Peyer's patch (tissue), 4 donors: ENCODE measurements around the gene PEG3. TPM values are rescaled to one million over a fixed set of nuclear protein-coding genes. Genes with fewer than 3 reads are reported as not detected.
A peak's percentile ranks its signal among the peaks of the same experiment; 100 is the strongest.

ENCODE experiments used
- DNase-seq, 3 donors: peaks; one replicate each; pipeline ENCODE4 v3.0.0-alpha.2; 2017 to 2019
- H3K27ac ChIP-seq, 4 donors: fragments of 200-600 bp; sonication (generic); one replicate each; pipeline ENCODE4 v1.5.1; 2016 to 2019
- H3K27me3 ChIP-seq, 2 donors: fragments of 200-600 bp; sonication (generic); one replicate each; pipeline ENCODE4 v1.5.1; 2019
- H3K36me3 ChIP-seq, 3 donors: fragments of 200-600 bp; sonication (generic); one replicate each; pipeline ENCODE4 v1.5.1; 2016 to 2019
- H3K4me1 ChIP-seq, 4 donors: fragments of 200-600 bp; sonication (generic); one replicate each; pipeline ENCODE4 v1.5.1; 2016 to 2019
- H3K4me3 ChIP-seq, 4 donors: fragments of 200-600 bp; sonication (generic); 1 replicate in 3 of 4; 2 replicates in 1 of 4; pipeline ENCODE4 v1.5.1; 2016 to 2019; ENCODE audit warnings: mild to moderate bottlenecking in 1 of 4
- H3K9me3 ChIP-seq, 4 donors: fragments of 200-600 bp; sonication (generic); one replicate each; pipeline ENCODE4 v1.5.1; 2016 to 2019; ENCODE audit warnings: mild to moderate bottlenecking in 1 of 4
- POLR2A ChIP-seq, 2 donors: fragments of 450-650 bp; IDR thresholded peaks; one replicate each; pipeline ENCODE4 v1.5.1; 2017; ENCODE audit warnings: antibody characterized with exemption in 2 of 2, mild to moderate bottlenecking in 2 of 2, moderate library complexity in 2 of 2
- total RNA-seq, 4 donors: library from RNA; depleted of rRNA; stranded (reverse); fragments of >200 nt; gene quantifications; one replicate each; pipeline ENCODE4 v1.1.0, GENCODE V29; 2016
- TF ChIP-seq, protein P1 (sequence below), 6 experiments: fragments of 450-650 bp in 4 of 6; fragments of 200-600 bp in 2 of 6; sonication (generic) in 1 of 6; IDR thresholded peaks; one replicate each; pipeline ENCODE4 v1.5.1; 2017 to 2019; ENCODE audit warnings: antibody characterized with exemption in 6 of 6, mild to moderate bottlenecking in 3 of 6, moderate library complexity in 1 of 6

Gene PEG3
- 1 to 10 TPM in 3 of 4 donors, under 1 TPM in 1; 0.53 to 5.8 (median 1.9) TPM for total RNA-seq

DNA sequence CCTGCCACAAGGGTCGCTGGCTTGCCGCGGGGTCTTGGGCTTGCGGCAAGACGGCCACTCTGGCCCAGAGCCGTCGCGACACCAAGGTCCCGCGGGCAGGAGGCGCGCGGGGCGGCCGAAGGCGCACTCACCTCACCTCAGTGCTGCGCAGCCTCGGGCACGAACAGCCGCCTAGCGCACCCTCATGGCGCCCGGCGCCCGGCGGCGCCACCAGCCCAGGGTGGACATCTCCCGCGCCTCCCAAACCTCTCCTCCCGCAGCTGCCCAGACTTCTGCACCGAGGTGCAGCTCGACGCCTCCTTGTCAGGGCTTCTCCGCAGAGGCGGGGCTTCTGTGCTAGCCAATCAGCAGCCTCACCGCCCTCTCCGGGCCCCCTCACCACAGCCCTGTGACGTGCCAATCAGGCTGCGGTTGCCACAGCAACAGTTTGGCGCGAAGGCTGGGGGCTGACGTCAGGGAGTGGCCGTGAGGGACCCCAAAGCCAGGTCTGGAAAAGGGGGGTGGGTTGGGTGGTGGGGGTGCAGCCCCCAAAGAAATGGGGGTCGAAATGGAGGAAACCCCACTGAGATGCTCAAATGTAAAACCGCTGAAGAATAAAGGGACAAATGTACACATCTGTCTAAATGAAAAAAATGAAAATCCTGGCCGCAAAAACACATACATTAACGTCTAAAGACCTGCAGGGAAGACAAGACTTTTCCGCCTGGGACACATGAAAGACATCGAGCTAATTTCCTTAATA, at the start of gene PEG3, which contains the start of gene ZIM2:
Gene PEG3 (minus strand): TSS at position 276 of the 742 bp plus-strand sequence. CDS start 16,071 bp downstream, outside the sequence.
Gene ZIM2 (minus strand): TSS at position 276 of the 742 bp plus-strand sequence. CDS start 16,449 bp downstream, outside the sequence.
- Histone ChIP-seq H3K4me1 (no peaks in the 10 kb centered on the region), H3K4me3 (peak within 1 kb of the TSS in 3 of 4 donors; percentile 14 to 44 (median 27)), H3K36me3 (no peaks in the 10 kb centered on the region), H3K27ac (peak within 1 kb of the TSS in 3 of 4 donors; percentile 13 to 69 (median 43)), H3K9me3 (peaks cover 0 to 33% (median 18%) of the 10 kb centered on the region in 4 donors), H3K27me3 (no peaks in the 10 kb centered on the region)
- TF ChIP-seq, protein P1, sequence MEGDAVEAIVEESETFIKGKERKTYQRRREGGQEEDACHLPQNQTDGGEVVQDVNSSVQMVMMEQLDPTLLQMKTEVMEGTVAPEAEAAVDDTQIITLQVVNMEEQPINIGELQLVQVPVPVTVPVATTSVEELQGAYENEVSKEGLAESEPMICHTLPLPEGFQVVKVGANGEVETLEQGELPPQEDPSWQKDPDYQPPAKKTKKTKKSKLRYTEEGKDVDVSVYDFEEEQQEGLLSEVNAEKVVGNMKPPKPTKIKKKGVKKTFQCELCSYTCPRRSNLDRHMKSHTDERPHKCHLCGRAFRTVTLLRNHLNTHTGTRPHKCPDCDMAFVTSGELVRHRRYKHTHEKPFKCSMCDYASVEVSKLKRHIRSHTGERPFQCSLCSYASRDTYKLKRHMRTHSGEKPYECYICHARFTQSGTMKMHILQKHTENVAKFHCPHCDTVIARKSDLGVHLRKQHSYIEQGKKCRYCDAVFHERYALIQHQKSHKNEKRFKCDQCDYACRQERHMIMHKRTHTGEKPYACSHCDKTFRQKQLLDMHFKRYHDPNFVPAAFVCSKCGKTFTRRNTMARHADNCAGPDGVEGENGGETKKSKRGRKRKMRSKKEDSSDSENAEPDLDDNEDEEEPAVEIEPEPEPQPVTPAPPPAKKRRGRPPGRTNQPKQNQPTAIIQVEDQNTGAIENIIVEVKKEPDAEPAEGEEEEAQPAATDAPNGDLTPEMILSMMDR (IDR thresholded peaks at IDR 0.05): no peak
- no peak for TF ChIP-seq POLR2A (IDR thresholded peaks at IDR 0.05)
- peak in 1 of 3 donors; percentile 52 for DNase-seq

DNA sequence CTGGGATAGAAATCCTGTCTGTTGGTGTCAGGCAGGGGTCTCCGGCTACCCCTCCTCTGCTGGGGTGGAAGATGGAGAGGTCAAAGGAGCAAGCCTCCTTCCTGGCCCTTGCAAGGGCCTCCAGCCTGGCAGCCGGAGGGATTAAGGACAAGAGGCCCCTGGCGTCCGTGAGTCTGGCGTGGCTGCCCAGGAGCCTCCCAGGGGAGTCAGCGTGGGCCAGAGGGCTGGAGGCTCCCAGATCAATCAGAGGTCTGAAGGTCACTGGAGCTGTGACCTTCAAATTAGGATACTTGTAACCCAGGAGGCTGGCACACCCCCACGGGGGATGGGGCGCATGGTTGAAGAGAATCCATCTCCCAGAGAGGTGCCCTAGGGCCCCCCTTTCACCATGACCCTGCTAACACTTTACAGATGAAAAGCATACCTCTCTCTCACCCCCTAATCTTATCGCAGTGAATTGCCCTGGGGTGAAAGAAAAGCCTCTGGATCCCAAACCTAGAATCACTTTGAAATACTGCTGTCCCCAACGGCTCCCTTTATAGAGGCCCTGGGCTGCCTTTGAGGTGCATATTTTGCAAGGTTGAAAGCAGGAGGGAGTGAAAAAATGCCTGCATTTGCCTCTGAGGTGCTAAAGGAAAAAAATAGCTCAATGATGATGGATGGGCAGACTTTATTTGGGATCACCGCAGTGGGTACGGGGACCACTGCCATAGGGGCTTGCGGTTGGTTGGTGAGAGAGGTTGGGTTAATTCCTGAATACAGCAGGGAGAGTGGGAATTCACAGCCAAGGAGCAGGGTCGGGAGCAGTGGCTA, 44.9 kb upstream of the PEG3 start:
- Histone ChIP-seq H3K27me3 (no peaks in the 10 kb centered on the region), H3K4me1 (no peaks in the 10 kb centered on the region), H3K4me3 (no peak overlapping the region), H3K9me3 (peaks cover 0 to 7% (median 4%) of the 10 kb centered on the region in 4 donors), H3K27ac (no peak overlapping the region), H3K36me3 (no peaks in the 10 kb centered on the region)
- no peak for DNase-seq
- TF ChIP-seq, protein P1 (IDR thresholded peaks at IDR 0.05): no peak
- TF ChIP-seq POLR2A (IDR thresholded peaks at IDR 0.05): no peak

DNA sequence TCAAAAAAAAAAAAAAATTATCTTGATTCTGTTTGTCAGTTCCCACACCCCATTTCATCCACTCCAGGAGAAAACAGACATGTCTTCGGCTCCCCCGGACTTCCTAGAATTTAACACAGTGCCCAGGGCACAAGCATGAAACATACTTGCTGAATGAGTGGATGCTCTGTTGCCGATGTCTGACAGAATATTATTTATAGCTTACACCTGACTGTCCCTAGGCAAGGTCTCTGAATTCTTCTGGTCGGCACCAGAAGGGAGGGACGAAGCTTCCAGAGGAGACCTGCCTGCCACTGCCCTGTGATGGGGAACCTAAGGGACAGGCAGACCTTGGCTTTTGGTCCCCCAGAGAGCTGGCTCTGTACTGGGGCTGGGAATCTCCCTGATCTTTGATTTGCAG, 43.9 kb upstream of the PEG3 start:
- H3K4me3 ChIP-seq: no peak overlapping the region
- no peak overlapping the region for H3K27ac ChIP-seq
- peaks cover 0 to 7% (median 4%) of the 10 kb centered on the region in 4 donors for H3K9me3 ChIP-seq
- no peaks in the 10 kb centered on the region for H3K4me1 ChIP-seq
- DNase-seq: no peak
- no peaks in the 10 kb centered on the region for H3K36me3 ChIP-seq
- TF ChIP-seq POLR2A (IDR thresholded peaks at IDR 0.05): no peak
- TF ChIP-seq, protein P1 (IDR thresholded peaks at IDR 0.05): no peak
- H3K27me3 ChIP-seq: no peaks in the 10 kb centered on the region

DNA sequence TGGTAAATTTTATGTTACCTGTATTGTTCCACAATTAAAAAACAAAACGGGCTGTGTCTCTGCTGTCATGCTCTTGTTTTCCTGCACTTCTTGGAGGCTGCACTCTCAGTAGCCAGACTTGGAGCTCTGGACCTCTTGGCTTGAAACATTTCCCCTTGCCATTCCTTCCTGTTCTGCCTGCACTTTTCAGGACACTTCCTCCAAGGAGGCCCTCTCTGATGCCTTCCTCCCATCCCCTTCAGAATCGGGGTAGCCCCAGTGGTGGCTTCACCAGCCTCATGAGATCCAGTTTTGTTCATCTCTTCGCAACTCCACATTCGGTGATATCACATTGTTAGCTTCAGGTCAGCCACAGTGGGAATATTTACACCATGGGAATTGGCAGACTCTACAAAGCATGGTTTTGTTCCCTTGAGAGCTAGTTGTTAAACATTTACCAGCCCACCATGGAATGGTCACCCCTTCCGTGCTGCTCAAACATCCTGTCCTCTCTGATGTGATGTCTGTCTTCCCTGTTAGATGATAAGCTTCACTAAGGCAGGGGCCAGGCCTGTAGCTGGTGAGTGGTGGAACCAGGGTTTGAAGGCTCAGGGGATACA, 40.2 kb upstream of the PEG3 start:
- Histone ChIP-seq H3K36me3 (no peaks in the 10 kb centered on the region), H3K27ac (no peak overlapping the region), H3K4me3 (no peak overlapping the region), H3K4me1 (no peaks in the 10 kb centered on the region), H3K27me3 (no peaks in the 10 kb centered on the region), H3K9me3 (peaks cover 0 to 8% (median 2%) of the 10 kb centered on the region in 4 donors)
- TF ChIP-seq, protein P1 (IDR thresholded peaks at IDR 0.05): no peak
- TF ChIP-seq POLR2A (IDR thresholded peaks at IDR 0.05): no peak
- no peak for DNase-seq

DNA sequence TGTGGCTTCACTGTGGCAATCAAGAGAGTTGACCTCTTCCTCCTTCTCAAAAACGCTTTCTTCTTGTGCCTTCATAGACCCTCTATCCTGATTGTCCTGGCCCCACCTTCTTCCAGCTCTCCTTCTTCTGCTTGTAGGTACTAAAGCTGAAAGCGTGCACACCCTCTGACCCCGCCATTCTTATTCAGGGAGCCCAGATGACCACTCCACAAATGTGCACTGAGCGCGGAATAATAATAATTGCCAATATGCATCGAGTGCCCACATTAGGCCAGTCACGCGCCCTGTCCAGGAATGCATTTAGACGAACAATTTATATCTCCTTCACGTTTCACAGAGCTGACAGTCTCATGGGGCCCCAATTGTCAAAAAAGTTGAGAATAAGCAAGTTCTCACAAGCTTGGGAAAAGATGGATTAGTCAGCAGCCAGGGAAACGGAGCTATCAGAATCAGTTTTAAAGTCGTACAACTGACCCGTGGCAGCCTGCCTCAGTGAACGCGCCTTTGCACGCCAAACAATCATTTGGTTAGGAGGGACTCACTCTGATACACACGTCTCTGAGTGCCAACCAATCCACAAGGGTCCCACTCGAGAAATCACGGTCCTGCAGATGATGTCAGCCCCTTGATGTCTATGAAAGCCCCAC, 36.7 kb upstream of the PEG3 start:
- Histone ChIP-seq H3K4me3 (no peak overlapping the region), H3K36me3 (no peaks in the 10 kb centered on the region), H3K27me3 (no peaks in the 10 kb centered on the region), H3K9me3 (peaks cover 0 to 12% (median 3%) of the 10 kb centered on the region in 4 donors), H3K4me1 (no peaks in the 10 kb centered on the region), H3K27ac (no peak overlapping the region)
- TF ChIP-seq, protein P1 (IDR thresholded peaks at IDR 0.05): no peak
- no peak for TF ChIP-seq POLR2A (IDR thresholded peaks at IDR 0.05)
- DNase-seq: no peak
